IPS-20b (cell line): ENCODE results near the gene CLCN1.

Experiments
- H3K27ac ChIP-seq: one replicate; pipeline ENCODE4 v1.5.1; 2013; ENCODE audit warnings: low read length
- H3K27me3 ChIP-seq: 2 replicates; pipeline ENCODE4 v1.6.1; 2013; ENCODE audit warnings: mild to moderate bottlenecking, low read length, inconsistent platforms; ENCODE audit not compliant: insufficient read depth
- H3K36me3 ChIP-seq: 2 replicates; pipeline ENCODE4 v1.6.1; 2013; ENCODE audit warnings: low read depth, mild to moderate bottlenecking, inconsistent platforms, low read length, moderate library complexity; ENCODE audit not compliant: insufficient read depth
- H3K4me1 ChIP-seq: 2 replicates; pipeline ENCODE4 v1.6.1; 2013; ENCODE audit warnings: mild to moderate bottlenecking, control low read depth, inconsistent platforms, low read length, moderate library complexity; ENCODE audit not compliant: insufficient read depth
- H3K4me3 ChIP-seq: 2 replicates; pipeline ENCODE4 v1.5.1; 2013; ENCODE audit warnings: mild to moderate bottlenecking, low read length, inconsistent platforms
- H3K9ac ChIP-seq: 2 replicates; pipeline ENCODE4 v1.6.1; 2013; ENCODE audit warnings: low read depth, mild to moderate bottlenecking, inconsistent platforms, low read length, moderate library complexity
- H3K9me3 ChIP-seq: 2 replicates; pipeline ENCODE4 v1.6.1; 2013; ENCODE audit warnings: mild to moderate bottlenecking, low read depth, low read length, inconsistent platforms; ENCODE audit not compliant: insufficient read depth

CLCN1 gene

GRCh38 chr7:143396625-143397556 lies 81.0 kb downstream of the CLCN1 start:
- no peak overlapping the region for H3K4me3 ChIP-seq
- no peak overlapping the region for H3K9ac ChIP-seq
- H3K4me1 ChIP-seq: no peaks in the 10 kb centered on the region
- no peaks in the 10 kb centered on the region for H3K27me3 ChIP-seq
- H3K9me3 ChIP-seq: no peaks in the 10 kb centered on the region
- H3K36me3 ChIP-seq: peaks cover 98% of the 10 kb centered on the region
- no peak overlapping the region for H3K27ac ChIP-seq

- Histone ChIP-seq H3K9ac (no peak overlapping the region), H3K27ac (no peak overlapping the region), H3K36me3 (peaks cover 97% of the 10 kb centered on the region), H3K27me3 (no peaks in the 10 kb centered on the region), H3K9me3 (no peaks in the 10 kb centered on the region), H3K4me3 (no peak overlapping the region), H3K4me1 (no peaks in the 10 kb centered on the region)
Measured at GRCh38 chr7:143397710-143398530, 82.0 kb downstream of the CLCN1 start.

- Histone ChIP-seq H3K36me3 (peaks cover 94% of the 10 kb centered on the region), H3K9me3 (no peaks in the 10 kb centered on the region), H3K27ac (no peak overlapping the region), H3K4me3 (no peak overlapping the region), H3K27me3 (no peaks in the 10 kb centered on the region), H3K9ac (no peak overlapping the region), H3K4me1 (no peaks in the 10 kb centered on the region)
Measured at GRCh38 chr7:143398616-143399015, 82.7 kb downstream of the CLCN1 start.

GRCh38 chr7:143399151-143399550 lies 83.2 kb downstream of the CLCN1 start:
- no peaks in the 10 kb centered on the region for H3K9me3 ChIP-seq
- H3K36me3 ChIP-seq: peaks cover 92% of the 10 kb centered on the region
- H3K4me1 ChIP-seq: no peaks in the 10 kb centered on the region
- no peak overlapping the region for H3K4me3 ChIP-seq
- H3K27ac ChIP-seq: no peak overlapping the region
- H3K27me3 ChIP-seq: no peaks in the 10 kb centered on the region
- H3K9ac ChIP-seq: no peak overlapping the region

DNA sequence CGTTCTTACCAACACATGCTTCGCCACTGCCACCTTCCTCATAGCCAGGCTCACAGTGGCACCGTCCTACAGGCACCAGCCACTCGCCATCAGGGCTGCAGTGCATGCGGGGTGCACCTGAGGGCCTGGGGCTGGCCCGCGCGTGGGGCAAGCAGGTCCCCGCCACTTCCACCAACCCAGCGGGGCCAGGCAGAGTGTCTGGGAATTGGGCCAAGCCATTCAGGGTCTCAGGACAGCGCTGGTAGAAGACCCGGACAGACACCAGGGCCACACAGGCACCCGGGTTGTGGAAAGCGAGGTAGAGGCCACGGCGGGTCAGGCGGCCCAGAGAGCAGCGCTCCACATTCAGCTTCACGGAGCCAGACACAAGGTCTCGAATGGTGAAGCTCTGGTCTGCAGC lies 83.7 kb downstream of the CLCN1 start:
- Histone ChIP-seq H3K9me3 (no peaks in the 10 kb centered on the region), H3K4me3 (no peak overlapping the region), H3K36me3 (peaks cover 91% of the 10 kb centered on the region), H3K9ac (no peak overlapping the region), H3K4me1 (no peaks in the 10 kb centered on the region), H3K27me3 (no peaks in the 10 kb centered on the region), H3K27ac (no peak overlapping the region)

- H3K36me3 ChIP-seq: peaks cover 87% of the 10 kb centered on the region
Measured at GRCh38 chr7:143401265-143401664, 85.4 kb downstream of the CLCN1 start.

More at GRCh38 chr7:143401265-143401664, 85.4 kb downstream of the CLCN1 start:
- no peak overlapping the region for H3K4me3 ChIP-seq
- H3K9ac ChIP-seq: no peak overlapping the region
- H3K9me3 ChIP-seq: no peaks in the 10 kb centered on the region
- peaks cover 12% of the 10 kb centered on the region for H3K4me1 ChIP-seq
- H3K27me3 ChIP-seq: no peaks in the 10 kb centered on the region
- H3K27ac ChIP-seq: no peak overlapping the region
